Activated CD8-positive, alpha-beta memory T cell treated with anti-CD3 and anti-CD28 coated beads, Interleukin-2, amount 50 U/mL, for 24 hours (primary cell): ENCODE data around the gene PALD1.
A peak's percentile ranks its signal among the peaks of the same experiment; 100 is the strongest.

Experiments used
- DNase-seq: peaks from one replicate; pipeline ENCODE4 v3.0.0-alpha.2; 2020; ENCODE audit errors: extremely low read depth

The PALD1 gene

GRCh38 chr10:70589762-70590654, 111.4 kb downstream of the PALD1 start:
- DNase-seq = no peak

DNA sequence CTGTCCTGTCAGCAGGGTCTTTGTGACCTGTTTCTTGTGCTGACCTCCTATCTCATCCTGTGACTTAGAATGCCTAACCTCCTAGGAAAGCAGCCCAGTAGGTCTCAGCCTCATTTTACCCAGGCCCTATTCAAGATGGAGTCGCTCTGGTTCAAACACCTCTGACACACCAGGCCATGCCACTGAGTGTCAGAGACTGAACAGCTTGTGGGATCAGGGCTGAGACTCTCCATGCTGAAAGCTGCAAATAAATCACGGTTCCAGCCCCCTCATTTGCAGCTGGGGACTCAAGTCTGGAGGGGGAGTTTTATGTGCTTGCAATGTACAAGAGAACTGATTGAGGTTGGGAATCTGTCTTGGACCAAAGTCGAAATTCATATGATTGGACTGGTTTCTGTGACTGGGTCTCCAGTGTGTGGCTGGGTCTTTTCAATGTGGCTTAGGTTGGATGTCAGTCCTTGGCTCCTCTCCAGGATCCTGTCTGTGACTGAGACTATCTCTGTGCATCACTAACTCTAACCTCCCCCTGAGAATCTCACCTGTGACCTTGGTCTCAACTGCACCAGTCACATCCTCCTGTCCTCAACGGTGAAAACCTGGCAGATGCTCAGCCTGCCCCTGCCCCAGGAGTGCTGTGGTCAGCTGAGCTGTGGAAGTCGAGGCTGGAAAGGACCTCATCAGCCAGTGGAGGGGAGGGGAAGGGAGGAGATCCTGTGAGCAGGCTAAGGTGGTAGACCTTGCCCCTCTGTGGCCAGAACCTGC, 112.3 kb downstream of the PALD1 start:
- no peak for DNase-seq

DNA sequence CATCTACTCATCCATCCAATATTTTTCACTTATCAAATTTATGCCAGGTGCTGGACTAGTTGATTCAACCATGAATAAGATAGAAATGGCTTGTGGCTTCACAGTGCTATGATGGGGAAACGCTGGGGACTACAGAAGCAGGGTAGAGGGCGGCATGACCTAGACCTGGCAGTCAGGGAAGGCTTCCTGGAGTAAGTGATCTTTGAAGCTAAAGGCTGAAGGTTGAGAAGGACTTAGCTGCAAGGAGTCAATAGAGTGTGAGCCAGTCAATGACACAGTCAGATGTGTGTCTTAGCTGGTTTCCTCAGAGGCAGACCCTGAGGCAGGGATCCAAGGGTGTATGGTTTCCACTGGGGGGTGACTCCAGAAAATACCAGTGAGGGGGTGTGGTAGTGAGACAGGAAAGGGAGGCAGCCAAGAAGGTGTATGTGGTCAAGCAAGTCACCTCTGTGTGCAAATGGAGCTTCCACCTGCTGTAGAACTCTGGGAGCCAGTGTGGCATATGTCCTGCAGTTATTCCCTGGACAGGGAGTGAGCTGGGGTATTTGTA, 113.7 kb downstream of the PALD1 start:
- no peak for DNase-seq

DNA sequence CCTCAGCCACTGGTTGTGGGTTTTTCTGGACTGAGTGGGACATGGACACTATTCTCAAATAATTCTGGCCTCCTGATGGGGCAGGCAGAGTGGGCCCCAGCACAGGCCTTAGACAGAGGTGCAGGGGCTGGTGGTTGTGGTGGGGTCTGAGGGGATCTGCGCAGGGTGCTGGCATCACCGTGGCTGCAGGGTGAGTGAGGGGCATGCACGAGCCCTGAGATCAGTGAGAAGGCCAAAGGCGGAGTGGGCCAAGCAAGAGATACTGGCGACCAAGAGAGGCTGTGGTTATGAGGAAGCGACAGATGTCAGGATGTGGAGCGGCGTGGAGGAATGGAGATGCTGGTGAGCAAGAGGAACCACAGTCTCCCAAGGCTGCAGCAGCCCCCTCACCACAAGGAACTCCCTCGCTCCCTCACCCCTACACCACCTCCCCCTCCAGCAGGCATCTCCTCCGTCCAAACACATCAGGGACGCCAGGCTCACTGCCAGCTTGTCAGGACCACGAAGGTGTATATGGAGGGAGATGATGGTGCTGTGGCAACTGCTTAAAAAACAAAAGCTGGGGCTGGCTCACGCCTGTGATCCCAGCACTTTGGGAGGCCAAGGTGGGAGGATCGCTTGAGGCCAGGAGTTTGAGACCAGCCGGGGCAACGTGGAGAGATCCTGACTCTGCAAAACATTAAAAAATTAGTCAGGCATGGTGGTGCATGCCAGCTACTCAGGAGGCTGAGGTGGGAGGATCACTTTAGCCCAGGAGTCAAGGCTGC, 114.4 kb downstream of the PALD1 start:
- no peak for DNase-seq

DNA sequence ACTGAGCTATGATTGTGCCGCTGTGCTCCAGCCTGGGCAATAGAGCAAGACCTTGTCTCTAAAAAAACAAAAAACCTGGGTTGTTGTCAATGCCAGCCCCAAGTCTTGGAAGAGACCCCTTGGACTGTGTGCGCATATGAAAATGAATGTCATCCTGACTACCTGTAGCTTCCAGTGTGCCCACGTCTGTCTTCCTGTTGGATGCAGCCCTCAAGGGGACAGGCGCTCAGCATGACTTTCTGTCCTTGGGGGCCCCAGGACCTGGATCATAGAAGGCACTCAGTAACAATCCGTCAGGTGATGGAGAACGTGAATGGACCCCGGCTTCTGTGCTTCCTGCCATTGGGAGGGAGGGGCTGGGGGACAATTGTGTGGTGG, 114.9 kb downstream of the PALD1 start:
- DNase-seq = no peak

GRCh38 chr10:70594161-70594560, 115.6 kb downstream of the PALD1 start:
- DNase-seq = no peak

- DNase-seq = no peak
Measured at GRCh38 chr10:70595566-70596016, 117.0 kb downstream of the PALD1 start.

DNA sequence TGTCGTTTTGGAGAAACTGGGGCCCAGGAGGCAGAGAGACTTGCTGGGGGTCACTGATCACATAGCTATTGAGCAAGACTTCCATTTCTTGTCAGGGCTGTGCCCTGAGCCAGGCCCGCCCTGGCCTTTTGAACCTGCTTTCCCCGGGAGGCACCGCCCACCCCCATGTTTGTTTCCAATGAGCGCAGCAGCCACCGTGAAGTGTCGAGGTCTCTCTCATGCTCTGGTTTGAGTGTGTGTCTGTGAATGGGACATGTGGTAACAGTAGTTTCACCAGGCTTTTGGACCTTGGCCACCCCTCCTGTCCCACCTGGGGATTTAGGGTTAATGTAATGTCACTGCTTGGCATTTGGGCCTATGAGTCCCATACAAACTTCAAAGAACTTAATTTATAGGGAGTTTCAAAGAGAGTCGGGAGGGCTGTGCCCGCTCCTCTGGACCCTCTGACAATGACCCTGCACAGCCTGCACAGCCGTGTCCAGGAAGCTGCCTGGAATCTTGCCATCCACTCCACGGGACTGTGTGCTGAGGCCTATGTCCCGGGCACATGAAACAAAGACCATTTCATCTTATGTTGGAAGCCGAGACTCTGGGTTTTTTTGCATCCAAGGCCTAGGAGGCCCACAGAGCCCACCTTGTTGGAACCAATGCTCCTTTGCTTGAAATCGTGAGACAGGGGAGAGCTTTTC, 117.7 kb downstream of the PALD1 start:
- DNase-seq = no peak

- DNase-seq = no peak
Measured at GRCh38 chr10:70596860-70597809, 118.6 kb downstream of the PALD1 start.

DNA sequence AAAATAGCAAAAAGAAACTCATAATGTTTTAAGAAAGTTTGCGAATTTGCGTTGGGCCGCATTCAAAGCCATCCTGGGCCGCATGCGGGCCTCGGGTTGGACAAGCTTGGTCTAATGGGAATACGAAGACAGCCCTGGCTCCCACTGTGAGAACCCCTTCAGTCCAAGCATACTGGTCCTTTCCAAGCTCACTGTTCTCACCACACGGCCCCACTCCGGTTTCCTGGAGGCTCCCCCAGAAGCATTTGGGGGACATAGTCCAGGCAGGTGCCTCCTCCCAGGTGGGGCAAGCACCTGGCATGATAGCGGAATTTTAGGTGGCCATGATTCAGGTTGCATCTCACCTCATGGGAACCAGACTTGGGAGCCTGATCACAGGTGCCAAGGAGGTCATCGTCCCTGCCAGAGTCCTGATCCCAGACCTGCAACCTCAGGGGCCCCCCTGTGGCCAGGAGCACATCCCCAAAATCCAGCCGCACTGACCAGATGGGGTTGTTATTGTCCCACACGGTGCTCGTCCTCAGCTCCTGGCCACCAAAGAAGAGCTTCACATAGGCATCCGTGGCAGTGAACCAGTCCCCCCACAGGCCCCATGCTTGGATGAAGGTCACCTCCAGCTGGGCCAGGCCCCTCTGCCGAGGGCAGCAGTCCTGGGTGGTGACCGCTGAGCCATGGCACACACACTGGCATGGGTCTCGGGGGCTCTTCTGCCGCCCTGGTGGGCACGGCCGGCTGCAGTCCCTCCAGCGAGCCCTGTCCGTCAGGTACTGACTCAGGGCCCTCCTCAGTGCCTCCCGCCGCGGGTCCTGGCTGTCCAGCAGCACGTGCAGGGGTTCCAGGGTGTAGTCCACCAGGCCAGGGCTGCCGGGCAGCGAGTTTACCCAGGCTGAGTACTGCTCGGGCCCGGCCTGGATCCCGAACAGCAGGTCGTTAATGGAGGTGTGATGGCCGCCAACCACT, 119.6 kb downstream of the PALD1 start:
- no peak for DNase-seq

DNA sequence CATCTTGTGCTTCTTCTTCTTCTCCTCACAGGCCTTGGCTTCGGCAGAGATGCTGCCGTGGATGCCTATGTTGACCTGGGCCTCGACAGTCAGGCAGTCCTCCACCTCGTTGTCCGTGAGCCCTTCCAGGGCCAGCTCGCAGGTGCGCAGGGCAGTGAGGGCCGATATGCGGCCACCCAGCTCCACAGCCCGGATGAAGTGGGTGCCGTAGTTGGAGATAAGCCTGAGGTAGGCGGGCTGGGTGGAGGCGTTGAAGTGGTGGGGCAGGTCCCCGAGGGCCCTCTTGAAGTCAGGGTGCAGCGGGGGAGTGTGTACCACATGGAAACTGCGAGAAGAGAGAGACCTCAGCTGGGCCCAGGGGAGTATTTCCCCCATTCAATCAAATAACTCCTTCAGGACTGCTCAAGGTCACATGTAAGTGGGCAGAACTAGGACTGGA, 120.3 kb downstream of the PALD1 start:
- DNase-seq = no peak

- no peak for DNase-seq
Measured at GRCh38 chr10:70599319-70599718, 120.8 kb downstream of the PALD1 start.

DNA sequence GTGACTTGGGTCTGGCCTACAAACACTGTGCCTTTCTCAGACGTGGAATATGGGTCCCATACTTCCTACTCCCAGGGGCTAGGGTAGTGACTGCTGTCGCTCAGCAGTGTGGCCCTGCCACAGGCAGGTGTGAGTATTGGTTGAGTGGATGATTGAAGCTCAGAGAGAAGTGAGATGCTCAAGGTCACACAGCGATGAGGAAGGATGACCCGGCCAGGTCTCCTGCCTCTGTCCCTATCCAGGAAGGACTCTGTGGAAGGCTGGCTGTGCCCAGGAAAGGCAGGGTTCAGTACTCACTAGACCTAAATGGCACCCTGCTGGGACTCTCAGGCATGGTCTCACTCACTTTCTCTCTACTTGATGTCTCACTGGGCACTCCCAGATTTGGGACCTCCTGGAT, 121.2 kb downstream of the PALD1 start:
- DNase-seq = no peak

- DNase-seq = no peak
Measured at GRCh38 chr10:70600512-70601395, 122.2 kb downstream of the PALD1 start.

DNA sequence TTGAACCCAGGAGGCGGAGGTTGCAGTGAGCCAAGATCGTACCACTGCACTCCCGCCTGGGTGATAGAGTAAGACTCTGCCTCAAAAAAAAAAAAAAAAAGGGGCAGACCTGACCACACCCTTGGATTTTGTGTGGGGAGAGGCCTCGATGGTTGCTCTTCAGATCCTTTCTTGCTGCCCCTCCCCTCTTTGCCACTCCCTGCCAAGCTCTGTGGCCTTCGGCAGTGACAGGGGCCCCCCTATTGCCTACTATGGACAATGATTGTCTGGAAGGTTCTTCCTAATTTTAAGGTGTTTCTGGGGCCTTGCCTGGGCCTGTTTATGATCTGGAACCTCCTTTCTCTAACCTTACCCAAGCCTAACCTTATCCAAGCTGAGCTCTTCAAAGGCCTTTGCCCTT, 123.2 kb downstream of the PALD1 start:
- DNase-seq = no peak

- peak; percentile 53 for DNase-seq
Measured at GRCh38 chr10:70602665-70603448, 124.3 kb downstream of the PALD1 start, which contains the start of gene PRF1. TSS of gene PRF1 (minus strand) at chr10:70602741. CDS start at chr10:70600902, 1,839 bp downstream.

DNA sequence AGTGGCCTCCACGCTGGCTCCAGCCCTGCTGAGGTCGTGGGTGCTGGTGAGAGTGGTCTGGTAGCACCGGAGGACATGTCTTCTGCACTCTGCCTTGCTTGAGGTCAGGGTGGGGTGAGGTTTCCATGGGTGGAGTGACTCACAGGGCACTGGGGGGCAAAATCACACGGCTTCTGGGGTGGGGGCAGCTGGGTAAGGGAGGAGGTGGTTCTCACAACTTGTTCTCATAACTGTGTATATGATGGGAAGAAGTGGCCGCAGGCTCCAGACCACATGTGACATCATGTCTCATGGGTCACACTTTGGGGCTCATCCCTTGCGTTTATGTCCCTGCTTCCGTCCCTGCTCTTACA, 124.9 kb downstream of the PALD1 start:
- peak; percentile 46 for DNase-seq
